DOHH2 (cell line): ENCODE measurements around the gene EML3.

Experiments used
- H3F3A ChIP-seq: fragments of 200-600 bp; sonication (generic), shearing (Covaris generic); 2 replicates; pipeline ENCODE4 v1.6.0; 2016; ENCODE audit warnings: antibody characterized with exemption, mild to moderate bottlenecking; ENCODE audit not compliant: control insufficient read depth, insufficient read depth
- H3K27ac ChIP-seq: fragments of 200-600 bp; sonication (generic); 2 replicates; pipeline ENCODE4 v1.5.1; 2014; ENCODE audit warnings: low read depth, mild to moderate bottlenecking, low read length, moderate library complexity
- H3K27me3 ChIP-seq: fragments of 200-600 bp; sonication (generic); 2 replicates; pipeline ENCODE4 v1.6.1; 2014; ENCODE audit warnings: mild to moderate bottlenecking, low read length, mixed read lengths; ENCODE audit not compliant: control insufficient read depth
- H3K36me3 ChIP-seq: fragments of 200-600 bp; sonication (generic); 2 replicates; pipeline ENCODE4 v1.6.1; 2014; ENCODE audit warnings: mild to moderate bottlenecking, low read length, moderate library complexity, mixed read lengths; ENCODE audit not compliant: control insufficient read depth
- H3K4me1 ChIP-seq: fragments of 200-600 bp; sonication (generic); 2 replicates; pipeline ENCODE4 v1.6.1; 2014; ENCODE audit warnings: mild to moderate bottlenecking, low read length, mixed read lengths; ENCODE audit not compliant: control insufficient read depth
- H3K4me2 ChIP-seq: fragments of 200-600 bp; sonication (generic); 2 replicates; pipeline ENCODE4 v1.6.0; 2014; ENCODE audit warnings: mild to moderate bottlenecking, low read length, moderate library complexity
- H3K4me3 ChIP-seq: fragments of 200-600 bp; sonication (generic); 2 replicates; pipeline ENCODE4 v1.5.1; 2014; ENCODE audit warnings: mild to moderate bottlenecking, low read length, mixed read lengths
- H3K79me2 ChIP-seq: fragments of 200-600 bp; sonication (generic); 2 replicates; pipeline ENCODE4 v1.6.1; 2014; ENCODE audit warnings: mild to moderate bottlenecking, low read length, mixed read lengths; ENCODE audit not compliant: control insufficient read depth
- H3K9me2 ChIP-seq: fragments of 200-600 bp; sonication (generic); replicated peaks from 2 replicates; pipeline ENCODE4 v1.6.1; 2014; ENCODE audit warnings: mild to moderate bottlenecking, low read length, mixed read lengths; ENCODE audit not compliant: control insufficient read depth
- H3K9me3 ChIP-seq: fragments of 200-600 bp; sonication (generic); 2 replicates; pipeline ENCODE4 v1.6.1; 2014; ENCODE audit warnings: antibody characterized with exemption, low read length, mixed read lengths; ENCODE audit not compliant: control insufficient read depth, insufficient read depth
- H4K20me1 ChIP-seq: fragments of 200-600 bp; sonication (generic); 2 replicates; pipeline ENCODE4 v1.6.0; 2014; ENCODE audit warnings: low read depth, mild to moderate bottlenecking, antibody characterized with exemption, low read length, moderate library complexity; ENCODE audit not compliant: control insufficient read depth, insufficient read depth
- EZH2phosphoT487 ChIP-seq: fragments of 200-600 bp; sonication (generic); IDR thresholded peaks from 2 replicates; pipeline ENCODE4 v1.6.1; 2017; ENCODE audit warnings: borderline replicate concordance, mild to moderate bottlenecking, antibody characterized with exemption, low read length, moderate library complexity, mixed read lengths
- TF ChIP-seq, protein P1 (sequence below): fragments of 200-600 bp; sonication (generic); IDR thresholded peaks from one replicate; pipeline ENCODE4 v1.5.1; 2014; ENCODE audit warnings: antibody characterized with exemption, mild to moderate bottlenecking, low read depth, low read length; ENCODE audit not compliant: poor library complexity, severe bottlenecking

EML3 gene

DNA sequence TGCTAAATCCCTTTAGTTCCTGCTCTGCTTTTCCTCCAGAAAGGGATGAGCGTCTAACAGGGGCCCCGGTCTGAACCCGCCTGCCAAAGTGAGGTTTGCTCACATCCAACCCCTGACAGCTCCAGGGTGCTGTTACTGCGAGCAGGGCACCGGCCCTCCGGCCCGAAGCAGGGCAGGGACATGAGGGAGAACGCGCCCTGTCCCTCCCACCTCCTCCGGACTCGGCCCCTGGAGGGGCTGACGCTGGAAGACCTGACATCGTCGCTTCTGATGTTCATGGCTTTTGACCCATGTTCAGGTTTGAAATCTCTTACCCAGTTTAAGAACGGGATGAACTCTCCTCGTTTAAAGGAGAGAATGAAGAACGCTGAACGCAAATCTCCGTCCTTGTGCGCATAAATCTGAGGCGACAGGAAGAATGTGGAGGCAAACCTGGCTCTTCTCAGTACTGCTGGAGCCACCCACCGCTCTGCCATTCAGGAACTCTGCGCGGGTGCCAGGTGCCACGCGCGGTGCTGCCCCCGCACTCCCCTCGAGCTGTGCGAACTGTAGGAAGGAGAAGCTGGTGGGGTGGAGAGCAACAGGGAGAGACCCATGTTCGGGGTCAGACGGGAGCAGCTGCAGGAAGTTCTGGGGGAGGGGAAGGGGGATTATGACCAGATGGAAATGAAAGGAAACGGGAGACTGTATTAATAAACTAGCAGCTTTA, 38.1 kb downstream of the EML3 start:
- no peak for TF ChIP-seq EZH2phosphoT487
- TF ChIP-seq, protein P1, sequence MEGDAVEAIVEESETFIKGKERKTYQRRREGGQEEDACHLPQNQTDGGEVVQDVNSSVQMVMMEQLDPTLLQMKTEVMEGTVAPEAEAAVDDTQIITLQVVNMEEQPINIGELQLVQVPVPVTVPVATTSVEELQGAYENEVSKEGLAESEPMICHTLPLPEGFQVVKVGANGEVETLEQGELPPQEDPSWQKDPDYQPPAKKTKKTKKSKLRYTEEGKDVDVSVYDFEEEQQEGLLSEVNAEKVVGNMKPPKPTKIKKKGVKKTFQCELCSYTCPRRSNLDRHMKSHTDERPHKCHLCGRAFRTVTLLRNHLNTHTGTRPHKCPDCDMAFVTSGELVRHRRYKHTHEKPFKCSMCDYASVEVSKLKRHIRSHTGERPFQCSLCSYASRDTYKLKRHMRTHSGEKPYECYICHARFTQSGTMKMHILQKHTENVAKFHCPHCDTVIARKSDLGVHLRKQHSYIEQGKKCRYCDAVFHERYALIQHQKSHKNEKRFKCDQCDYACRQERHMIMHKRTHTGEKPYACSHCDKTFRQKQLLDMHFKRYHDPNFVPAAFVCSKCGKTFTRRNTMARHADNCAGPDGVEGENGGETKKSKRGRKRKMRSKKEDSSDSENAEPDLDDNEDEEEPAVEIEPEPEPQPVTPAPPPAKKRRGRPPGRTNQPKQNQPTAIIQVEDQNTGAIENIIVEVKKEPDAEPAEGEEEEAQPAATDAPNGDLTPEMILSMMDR: no peak
- Histone ChIP-seq H3K27ac (peak overlapping the region; percentile 65), H3K36me3 (peaks cover 90% of the 10 kb centered on the region), H3K4me1 (peaks cover 48% of the 10 kb centered on the region), H3K4me3 (peak overlapping the region; percentile 93), H3K9me3 (no peaks in the 10 kb centered on the region), H4K20me1 (peaks cover 4% of the 10 kb centered on the region; the same call in 1 of the 2 replicates), H3K9me2 (no peaks in the 10 kb centered on the region), H3K4me2 (peak overlapping the region; percentile 81), H3K27me3 (no peaks in the 10 kb centered on the region), H3K79me2 (peaks cover 62% of the 10 kb centered on the region), H3F3A (peaks cover 10% of the 10 kb centered on the region)

DNA sequence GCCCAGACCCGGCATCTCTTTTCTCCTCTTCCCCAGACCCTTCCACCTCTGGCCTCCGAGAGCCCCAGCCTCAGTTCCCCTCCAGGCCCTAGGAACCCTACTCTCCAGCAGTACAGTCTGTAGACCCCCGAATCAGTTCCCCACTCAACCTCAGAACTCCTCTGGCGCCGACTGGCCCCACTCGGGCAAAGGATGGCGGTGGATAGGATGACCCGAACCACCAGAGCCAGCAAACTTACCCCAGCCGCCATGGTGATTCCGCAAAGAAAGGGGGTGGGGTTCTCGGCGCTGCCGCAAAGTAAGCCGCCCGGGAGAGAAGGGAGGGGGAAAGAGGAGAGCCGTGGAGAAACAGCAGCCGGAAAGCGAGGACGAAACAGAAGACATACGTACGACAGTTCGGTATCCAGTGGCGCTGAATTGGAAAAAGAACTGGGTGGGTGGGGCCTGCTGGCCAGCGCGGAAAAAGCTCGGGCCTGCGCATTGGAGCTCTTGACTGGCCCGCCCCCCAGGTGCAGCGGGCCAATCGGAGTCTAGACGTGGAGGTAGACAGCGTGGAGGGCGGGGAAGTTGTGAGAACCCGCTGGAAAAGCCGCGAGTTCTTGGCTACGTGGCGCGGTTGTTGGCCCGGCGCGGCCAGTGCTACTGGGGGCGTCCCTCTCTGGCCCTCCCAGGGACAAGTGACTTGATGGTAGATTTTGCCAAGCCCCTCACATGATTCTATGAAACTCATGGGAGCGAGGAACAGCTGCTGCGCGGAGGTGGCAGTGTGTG, 38.8 kb downstream of the EML3 start, which contains the start of gene EEF1G:
Gene EEF1G (minus strand): TSS at position 300 of the 771 bp plus-strand sequence. CDS start 49 bp downstream, at position 251.
- peaks cover 48% of the 10 kb centered on the region for H3K4me1 ChIP-seq
- H3K4me2 ChIP-seq: peak within 1 kb of the TSS; percentile 81
- H3K27ac ChIP-seq: peak within 1 kb of the TSS; percentile 68
- no peaks in the 10 kb centered on the region for H3K27me3 ChIP-seq
- H3F3A ChIP-seq: peaks cover 8% of the 10 kb centered on the region
- peak within 1 kb of the TSS; percentile 93 for H3K4me3 ChIP-seq
- no peak for TF ChIP-seq EZH2phosphoT487
- TF ChIP-seq, protein P1: no peak
- H3K79me2 ChIP-seq: peaks cover 70% of the 10 kb centered on the region
- H3K9me3 ChIP-seq: no peaks in the 10 kb centered on the region
- peaks cover 4% of the 10 kb centered on the region; the same call in 1 of the 2 replicates for H4K20me1 ChIP-seq
- H3K9me2 ChIP-seq: no peaks in the 10 kb centered on the region
- H3K36me3 ChIP-seq: peaks cover 91% of the 10 kb centered on the region

DNA sequence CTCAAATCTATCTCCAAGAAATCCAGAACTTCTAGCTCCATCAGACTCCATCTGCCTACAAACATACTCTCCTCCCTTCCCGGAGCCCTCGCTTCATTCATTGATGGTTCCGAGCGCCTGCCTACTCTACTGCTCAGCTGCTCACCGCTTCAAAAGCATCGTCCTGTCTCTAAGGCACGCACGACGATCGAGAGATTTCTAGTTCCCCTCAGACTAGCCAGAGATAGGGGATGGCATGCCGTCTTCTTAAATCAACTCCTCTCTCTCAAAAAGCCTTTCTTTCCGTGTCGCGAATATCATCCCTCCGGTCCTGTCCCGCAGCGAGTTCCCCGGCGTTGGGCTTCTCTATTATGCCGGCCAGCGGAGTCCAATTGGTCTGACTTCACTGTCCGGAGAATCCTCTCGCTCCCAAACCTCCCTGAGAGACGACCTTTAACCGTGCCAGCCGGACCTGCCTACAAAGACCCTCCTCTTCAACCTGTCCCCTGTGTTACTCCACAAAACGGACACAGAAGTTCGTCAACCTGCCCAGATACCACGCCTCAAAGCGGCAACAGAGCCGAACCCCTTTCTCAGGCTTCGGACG, 39.5 kb downstream of the EML3 start:
- Histone ChIP-seq H3K4me1 (peaks cover 48% of the 10 kb centered on the region), H3K4me3 (peak overlapping the region; percentile 93), H3K9me3 (no peaks in the 10 kb centered on the region), H4K20me1 (peaks cover 4% of the 10 kb centered on the region; the same call in 1 of the 2 replicates), H3F3A (peaks cover 8% of the 10 kb centered on the region), H3K27ac (peak overlapping the region; percentile 68), H3K9me2 (no peaks in the 10 kb centered on the region), H3K79me2 (peaks cover 75% of the 10 kb centered on the region), H3K4me2 (peak overlapping the region; percentile 74), H3K27me3 (no peaks in the 10 kb centered on the region), H3K36me3 (peaks cover 89% of the 10 kb centered on the region)
- TF ChIP-seq EZH2phosphoT487: no peak
- TF ChIP-seq, protein P1: no peak
